ENCODE results near the gene RAB6A. TPM values are rescaled to one million over a fixed set of nuclear protein-coding genes. Genes with fewer than 3 reads are reported as not detected.

The RAB6A gene
- total RNA-seq, 5 donors from 2014 or later (not counting 1 experiment from before 2014, with no cell fraction given): 58.1 to 118 (median 102) TPM

DNA sequence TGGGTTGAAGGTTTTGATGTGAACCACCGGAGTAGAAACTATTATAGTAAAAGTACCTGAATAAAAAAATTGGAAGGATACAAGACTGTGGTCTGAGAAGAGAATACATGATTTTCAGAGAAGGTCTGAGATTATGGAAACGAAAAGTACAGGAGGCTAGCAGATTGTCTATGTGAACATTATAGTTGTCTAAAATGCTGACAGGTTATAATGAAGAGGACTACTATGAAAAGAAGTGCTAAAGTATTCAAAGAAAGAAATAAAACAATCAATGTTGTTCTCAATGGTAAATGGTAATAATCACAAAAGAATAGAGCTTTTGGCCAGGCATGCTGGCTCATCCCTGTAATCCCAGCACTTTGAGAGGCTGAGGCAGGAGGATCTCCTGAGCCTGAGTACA is 34.0 kb downstream of the RAB6A start:
- Histone ChIP-seq H3K4me1 (ENCODE audit: control insufficient read depth in 1 of 2, extremely low read depth in 1 of 2, insufficient read depth in 2 of 2, low read length in 2 of 2) (no peaks in the 10 kb centered on the region), H3K36me3 (ENCODE audit: control insufficient read depth in 2 of 2, extremely low read depth in 1 of 2, insufficient read depth in 1 of 2, low read length in 1 of 2) (peaks cover 0 to 2% of the 10 kb centered on the region in 2 donors), H3K4me3 (ENCODE audit: control insufficient read depth in 1 of 2, extremely low read depth in 1 of 2, low read length in 1 of 2) (no peak overlapping the region), H3K9me3 (no peaks in the 10 kb centered on the region), H3K27ac (ENCODE audit: low read length) (no peak overlapping the region), H3K27me3 (replicated peaks in 1 of 2; ENCODE audit: control insufficient read depth in 2 of 2, extremely low read depth in 1 of 2, insufficient read depth in 2 of 2, low read length in 1 of 2) (no peaks in the 10 kb centered on the region)
- no peaks in the 10 kb centered on the region for H3K27me3 Mint-ChIP-seq
- POLR2A ChIA-PET: interaction anchor here in 1 of 2 donors (0.7 kb wide), 1 partner anchor 1234 kb away, joined by 6 read pairs; no protein-coding TSS in a partner anchor
- H3K4me1 Mint-ChIP-seq: peaks cover 20 to 31% (median 30%) of the 10 kb centered on the region in 3 donors
- H3K36me3 Mint-ChIP-seq: peaks cover 40% of the 10 kb centered on the region
- H3K9me3 Mint-ChIP-seq: no peaks in the 10 kb centered on the region
- ATAC-seq (replicated peaks in 1 of 4) (no peak), DNase-seq (no peak)
- no peak overlapping the region for H3K27ac Mint-ChIP-seq
- H3K4me3 Mint-ChIP-seq: no peak overlapping the region
- WGBS (ENCODE audit: insufficient coverage): 81% methylated on average over 2 of the region's 2 CpGs
- CTCF ChIA-PET: interaction anchor here in 1 of 2 donors (0.6 kb wide), 1 partner anchor 15 kb away, joined by 3 read pairs; no protein-coding TSS in a partner anchor

DNA sequence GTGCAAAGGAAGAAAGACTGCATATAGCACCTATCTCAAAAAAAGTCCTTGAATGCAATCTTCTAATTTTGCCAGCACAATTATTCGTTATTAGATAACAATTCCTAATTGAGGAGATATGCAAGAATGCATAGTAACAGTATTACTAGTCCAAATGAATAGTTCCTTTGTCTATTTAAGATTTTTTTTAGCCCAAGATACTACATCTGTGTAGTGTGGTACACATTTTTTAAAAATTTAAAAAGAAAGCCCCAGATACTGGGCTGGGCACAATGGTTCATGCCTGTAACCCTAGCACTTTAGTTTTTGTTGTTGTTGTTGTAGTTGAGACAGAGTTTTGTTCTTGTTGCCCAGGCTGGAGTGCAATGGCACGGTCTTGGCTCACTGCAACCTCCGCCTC is 43.7 kb downstream of the RAB6A start:
- WGBS (ENCODE audit: insufficient coverage): 90% methylated on average over 2 of the region's 3 CpGs
- Mint-ChIP-seq H3K27ac (no peak overlapping the region), H3K4me3 (no peak overlapping the region), H3K9me3 (no peaks in the 10 kb centered on the region), H3K4me1 (peaks cover 4 to 12% (median 8%) of the 10 kb centered on the region in 3 donors), H3K36me3 (peaks cover 26% of the 10 kb centered on the region), H3K27me3 (no peaks in the 10 kb centered on the region)
- Histone ChIP-seq H3K4me3 (ENCODE audit: control insufficient read depth in 1 of 2, extremely low read depth in 1 of 2, low read length in 1 of 2) (no peak overlapping the region), H3K27ac (ENCODE audit: low read length) (no peak overlapping the region), H3K36me3 (ENCODE audit: control insufficient read depth in 2 of 2, extremely low read depth in 1 of 2, insufficient read depth in 1 of 2, low read length in 1 of 2) (peaks cover 0 to 22% of the 10 kb centered on the region in 2 donors), H3K9me3 (no peaks in the 10 kb centered on the region), H3K4me1 (ENCODE audit: control insufficient read depth in 1 of 2, extremely low read depth in 1 of 2, insufficient read depth in 2 of 2, low read length in 2 of 2) (no peaks in the 10 kb centered on the region), H3K27me3 (replicated peaks in 1 of 2; ENCODE audit: control insufficient read depth in 2 of 2, extremely low read depth in 1 of 2, insufficient read depth in 2 of 2, low read length in 1 of 2) (no peaks in the 10 kb centered on the region)
- no peak for DNase-seq
- ChIA-PET POLR2A (no interaction called here), CTCF (no interaction called here)
- no peak for ATAC-seq (replicated peaks in 1 of 4)

DNA sequence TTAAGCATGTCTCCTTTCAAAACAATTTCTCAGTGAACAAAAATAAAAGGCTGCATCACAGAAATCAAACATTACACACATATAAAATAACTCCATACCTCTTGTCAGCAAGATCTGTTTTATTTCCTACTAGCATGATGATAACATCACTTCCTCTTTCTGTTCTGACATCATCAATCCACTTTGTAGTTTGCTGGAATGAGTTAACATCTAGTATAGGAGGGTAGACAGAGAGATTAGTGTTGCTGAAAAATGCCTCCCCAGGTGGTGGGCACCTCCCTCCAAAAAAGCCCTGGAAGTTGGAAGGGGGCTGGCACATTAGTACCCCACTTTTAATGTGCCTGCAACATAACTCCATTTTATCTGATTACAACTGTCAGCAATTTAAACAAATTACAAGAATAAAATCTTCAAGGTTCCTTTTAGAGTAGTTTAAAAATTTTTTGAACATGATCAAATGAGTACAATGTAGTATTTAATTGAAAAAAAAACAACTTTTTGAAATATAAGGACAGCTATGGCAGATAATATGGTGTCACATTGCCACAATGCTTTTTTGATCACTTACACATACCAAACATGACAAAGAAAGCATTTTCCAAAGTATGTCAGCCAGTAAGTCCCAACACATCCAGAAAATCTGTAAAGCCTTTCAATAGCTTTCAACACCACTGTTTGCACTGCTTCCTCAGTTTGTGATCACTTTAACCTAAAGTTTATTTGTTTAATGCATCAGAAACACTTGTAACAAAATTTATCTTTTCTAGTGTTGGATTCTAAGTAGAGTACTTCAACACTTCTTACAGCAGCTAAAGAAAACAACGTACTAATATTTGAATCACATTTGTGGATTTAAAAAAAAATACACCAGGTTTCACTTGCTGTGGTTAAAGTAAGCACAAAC is 44.5 kb downstream of the RAB6A start:
- Mint-ChIP-seq H3K27ac (no peak overlapping the region), H3K9me3 (no peaks in the 10 kb centered on the region), H3K27me3 (no peaks in the 10 kb centered on the region), H3K4me1 (peaks cover 4 to 10% (median 8%) of the 10 kb centered on the region in 3 donors), H3K36me3 (peaks cover 24% of the 10 kb centered on the region), H3K4me3 (no peak overlapping the region)
- WGBS (ENCODE audit: insufficient coverage): no CpG with 5 or more reads among the region's 1 CpG
- Histone ChIP-seq H3K4me1 (ENCODE audit: control insufficient read depth in 1 of 2, extremely low read depth in 1 of 2, insufficient read depth in 2 of 2, low read length in 2 of 2) (no peaks in the 10 kb centered on the region), H3K4me3 (ENCODE audit: control insufficient read depth in 1 of 2, extremely low read depth in 1 of 2, low read length in 1 of 2) (no peak overlapping the region), H3K9me3 (no peaks in the 10 kb centered on the region), H3K27me3 (replicated peaks in 1 of 2; ENCODE audit: control insufficient read depth in 2 of 2, extremely low read depth in 1 of 2, insufficient read depth in 2 of 2, low read length in 1 of 2) (no peaks in the 10 kb centered on the region), H3K36me3 (ENCODE audit: control insufficient read depth in 2 of 2, extremely low read depth in 1 of 2, insufficient read depth in 1 of 2, low read length in 1 of 2) (peaks cover 0 to 25% of the 10 kb centered on the region in 2 donors), H3K27ac (ENCODE audit: low read length) (no peak overlapping the region)
- CTCF ChIA-PET: no interaction called here
- ATAC-seq (replicated peaks in 1 of 4) (no peak), DNase-seq (no peak)
- POLR2A ChIA-PET: no interaction called here

DNA sequence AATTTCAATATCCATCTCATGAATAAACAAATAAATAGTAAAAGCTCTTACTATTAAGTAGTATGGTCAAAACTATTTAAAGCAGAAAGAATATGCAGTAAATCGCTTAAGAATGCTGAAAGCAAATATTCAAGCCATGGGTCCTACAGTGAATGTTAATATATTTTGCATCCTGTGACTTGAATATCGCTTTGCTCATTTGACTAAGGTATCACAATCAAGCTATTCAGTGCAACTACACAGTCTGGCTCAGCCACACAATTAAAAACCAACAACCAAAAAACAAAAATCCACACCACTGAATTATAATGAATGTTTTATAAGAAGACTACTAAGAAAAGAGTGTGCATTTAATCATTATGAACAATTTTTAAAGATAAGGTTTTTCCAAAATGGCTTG is 45.3 kb downstream of the RAB6A start:
- H3K27me3 ChIP-seq (replicated peaks in 1 of 2; ENCODE audit: control insufficient read depth in 2 of 2, extremely low read depth in 1 of 2, insufficient read depth in 2 of 2, low read length in 1 of 2): no peaks in the 10 kb centered on the region
- CTCF ChIA-PET: no interaction called here
- DNase-seq: no peak
- Mint-ChIP-seq H3K36me3 (peaks cover 27% of the 10 kb centered on the region), H3K4me3 (no peak overlapping the region), H3K4me1 (peaks cover 4 to 10% (median 4%) of the 10 kb centered on the region in 3 donors), H3K9me3 (no peaks in the 10 kb centered on the region), H3K27ac (no peak overlapping the region), H3K27me3 (no peaks in the 10 kb centered on the region)
- peaks cover 0 to 29% of the 10 kb centered on the region in 2 donors for H3K36me3 ChIP-seq (ENCODE audit: control insufficient read depth in 2 of 2, extremely low read depth in 1 of 2, insufficient read depth in 1 of 2, low read length in 1 of 2)
- WGBS (ENCODE audit: insufficient coverage): 100% methylated on average over 1 of the region's 2 CpGs
- H3K9me3 ChIP-seq: no peaks in the 10 kb centered on the region
- no peak for ATAC-seq (replicated peaks in 1 of 4)
- no peaks in the 10 kb centered on the region for H3K4me1 ChIP-seq (ENCODE audit: control insufficient read depth in 1 of 2, extremely low read depth in 1 of 2, insufficient read depth in 2 of 2, low read length in 2 of 2)
- H3K4me3 ChIP-seq (ENCODE audit: control insufficient read depth in 1 of 2, extremely low read depth in 1 of 2, low read length in 1 of 2): no peak overlapping the region
- H3K27ac ChIP-seq (ENCODE audit: low read length): no peak overlapping the region
- POLR2A ChIA-PET: no interaction called here

DNA sequence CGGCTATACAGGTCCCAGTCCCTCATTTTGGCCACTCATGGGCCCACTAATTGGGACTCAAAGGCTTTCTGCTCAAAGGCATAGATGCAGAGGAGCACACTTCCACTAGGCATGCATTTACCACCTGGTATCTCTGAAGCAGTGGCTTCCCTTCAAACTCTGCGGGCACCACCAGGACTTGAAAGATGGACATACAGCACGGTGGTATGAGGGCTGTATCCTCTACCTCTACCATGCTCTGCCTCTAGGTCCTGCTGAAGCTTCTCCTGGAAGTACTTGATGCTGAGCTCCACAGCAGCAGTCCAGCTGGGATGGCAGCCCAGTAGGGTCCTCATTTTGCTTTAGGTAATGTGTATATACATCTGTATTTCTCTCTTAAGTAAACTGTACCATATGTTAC is 49.9 kb downstream of the RAB6A start:
- Mint-ChIP-seq H3K9me3 (no peaks in the 10 kb centered on the region), H3K4me1 (peaks cover under 1 to 2% (median 1%) of the 10 kb centered on the region in 3 donors), H3K36me3 (peaks cover 21% of the 10 kb centered on the region), H3K27me3 (no peaks in the 10 kb centered on the region), H3K4me3 (no peak overlapping the region), H3K27ac (no peak overlapping the region)
- ATAC-seq (replicated peaks in 1 of 4) (no peak), DNase-seq (no peak)
- H3K27me3 ChIP-seq (replicated peaks in 1 of 2; ENCODE audit: control insufficient read depth in 2 of 2, extremely low read depth in 1 of 2, insufficient read depth in 2 of 2, low read length in 1 of 2): no peaks in the 10 kb centered on the region
- CTCF ChIA-PET: interaction anchor here in 1 of 2 donors (0.7 kb wide), 1 partner anchor 12 kb away, joined by 3 read pairs; no protein-coding TSS in a partner anchor
- H3K27ac ChIP-seq (ENCODE audit: low read length): no peak overlapping the region
- 100% methylated on average over 1 of the region's 3 CpGs for WGBS (ENCODE audit: insufficient coverage)
- no peaks in the 10 kb centered on the region for H3K9me3 ChIP-seq
- peaks cover 0 to 22% of the 10 kb centered on the region in 2 donors for H3K36me3 ChIP-seq (ENCODE audit: control insufficient read depth in 2 of 2, extremely low read depth in 1 of 2, insufficient read depth in 1 of 2, low read length in 1 of 2)
- POLR2A ChIA-PET: no interaction called here
- H3K4me3 ChIP-seq (ENCODE audit: control insufficient read depth in 1 of 2, extremely low read depth in 1 of 2, low read length in 1 of 2): no peak overlapping the region
- no peaks in the 10 kb centered on the region for H3K4me1 ChIP-seq (ENCODE audit: control insufficient read depth in 1 of 2, extremely low read depth in 1 of 2, insufficient read depth in 2 of 2, low read length in 2 of 2)

DNA sequence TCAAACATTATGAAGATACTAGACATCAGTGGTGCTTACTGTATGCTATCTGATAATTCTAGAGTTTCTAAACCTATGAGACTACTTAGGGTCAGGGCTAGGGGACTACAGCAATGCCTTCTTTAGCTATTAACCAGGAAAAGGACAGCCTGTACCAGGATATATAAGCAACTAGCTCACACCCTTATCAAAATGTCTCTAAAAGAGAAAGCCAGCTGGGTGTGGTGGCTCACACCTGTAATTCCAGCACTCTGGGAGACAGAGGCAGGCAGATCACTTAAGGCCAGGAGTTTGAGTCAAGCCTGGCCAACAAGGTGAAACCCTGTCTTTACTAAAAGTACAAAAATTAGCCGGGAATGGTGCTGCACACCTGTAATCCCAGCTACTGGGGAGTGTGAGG is 55.8 kb downstream of the RAB6A start:
- H3K36me3 ChIP-seq (ENCODE audit: control insufficient read depth in 2 of 2, extremely low read depth in 1 of 2, insufficient read depth in 1 of 2, low read length in 1 of 2): peaks cover 0 to 29% of the 10 kb centered on the region in 2 donors
- ChIA-PET POLR2A (no interaction called here), CTCF (no interaction called here)
- no peak overlapping the region for H3K4me3 ChIP-seq (ENCODE audit: control insufficient read depth in 1 of 2, extremely low read depth in 1 of 2, low read length in 1 of 2)
- H3K27ac ChIP-seq (ENCODE audit: low read length): no peak overlapping the region
- H3K4me3 Mint-ChIP-seq: no peak overlapping the region
- peaks cover 30% of the 10 kb centered on the region for H3K36me3 Mint-ChIP-seq
- no peaks in the 10 kb centered on the region for H3K4me1 ChIP-seq (ENCODE audit: control insufficient read depth in 1 of 2, extremely low read depth in 1 of 2, insufficient read depth in 2 of 2, low read length in 2 of 2)
- H3K9me3 Mint-ChIP-seq: no peaks in the 10 kb centered on the region
- ATAC-seq (replicated peaks in 1 of 4) (no peak), DNase-seq (no peak)
- no peaks in the 10 kb centered on the region for H3K27me3 Mint-ChIP-seq
- WGBS (ENCODE audit: insufficient coverage): no CpG with 5 or more reads among the region's 1 CpG
- H3K4me1 Mint-ChIP-seq: no peaks in the 10 kb centered on the region
- H3K9me3 ChIP-seq: no peaks in the 10 kb centered on the region
- no peak overlapping the region for H3K27ac Mint-ChIP-seq
- H3K27me3 ChIP-seq (replicated peaks in 1 of 2; ENCODE audit: control insufficient read depth in 2 of 2, extremely low read depth in 1 of 2, insufficient read depth in 2 of 2, low read length in 1 of 2): no peaks in the 10 kb centered on the region

Measured in T-cell (primary cell).